GM21825 (cell line): ENCODE results near the gene TNK2.

Experiments
- ATAC-seq: cut with Tn5 transposase; IDR thresholded peaks from one replicate; pipeline ENCODE4 v1.9.1; 2021; ENCODE audit warnings: mild to moderate bottlenecking, moderate library complexity; ENCODE audit not compliant: unreplicated experiment

TNK2 gene

GRCh38 chr3:195900436-195901355 lies 7.7 kb downstream of the TNK2 start:
- peak; percentile 45 for ATAC-seq

GRCh38 chr3:195899701-195900435 lies 8.5 kb downstream of the TNK2 start:
- no peak for ATAC-seq

- no peak for ATAC-seq
Measured at GRCh38 chr3:195897853-195898415, 10.4 kb downstream of the TNK2 start.

GRCh38 chr3:195897081-195897852 lies 11.1 kb downstream of the TNK2 start:
- ATAC-seq = no peak

- no peak for ATAC-seq
Measured at GRCh38 chr3:195896361-195897080, 11.8 kb downstream of the TNK2 start.

GRCh38 chr3:195895861-195896360 lies 12.4 kb downstream of the TNK2 start:
- ATAC-seq = peak; percentile 40

GRCh38 chr3:195895078-195895860 lies 13.1 kb downstream of the TNK2 start:
- peak; percentile 43 for ATAC-seq

- ATAC-seq = no peak
Measured at GRCh38 chr3:195893916-195894465, 14.4 kb downstream of the TNK2 start.

GRCh38 chr3:195893516-195893915 lies 14.8 kb downstream of the TNK2 start:
- ATAC-seq = no peak

GRCh38 chr3:195893044-195893395 lies 15.3 kb downstream of the TNK2 start:
- no peak for ATAC-seq

GRCh38 chr3:195892105-195893043 lies 16.0 kb downstream of the TNK2 start:
- ATAC-seq = no peak

- ATAC-seq = no peak
Measured at GRCh38 chr3:195891431-195892104, 16.8 kb downstream of the TNK2 start.

GRCh38 chr3:195889870-195890295 lies 18.5 kb downstream of the TNK2 start:
- no peak for ATAC-seq

- ATAC-seq = no peak
Measured at GRCh38 chr3:195888981-195889869, 19.1 kb downstream of the TNK2 start.

GRCh38 chr3:195888311-195888761 lies 20.0 kb downstream of the TNK2 start:
- ATAC-seq = no peak

GRCh38 chr3:195887670-195888069 lies 20.7 kb downstream of the TNK2 start:
- no peak for ATAC-seq
